Measurements from ENCODE around the gene GSE1. TPM values are rescaled to one million over a fixed set of nuclear protein-coding genes. Genes with fewer than 3 reads are reported as not detected.
A peak's percentile ranks its signal among the peaks of the same experiment; 100 is the strongest.

Gene GSE1
- total and polyA plus RNA-seq, 9 of the 15 experiments (the other 6 are each of a cell fraction or from before 2014, with no cell fraction given): 12.2 to 244 (median 57.9) TPM

DNA sequence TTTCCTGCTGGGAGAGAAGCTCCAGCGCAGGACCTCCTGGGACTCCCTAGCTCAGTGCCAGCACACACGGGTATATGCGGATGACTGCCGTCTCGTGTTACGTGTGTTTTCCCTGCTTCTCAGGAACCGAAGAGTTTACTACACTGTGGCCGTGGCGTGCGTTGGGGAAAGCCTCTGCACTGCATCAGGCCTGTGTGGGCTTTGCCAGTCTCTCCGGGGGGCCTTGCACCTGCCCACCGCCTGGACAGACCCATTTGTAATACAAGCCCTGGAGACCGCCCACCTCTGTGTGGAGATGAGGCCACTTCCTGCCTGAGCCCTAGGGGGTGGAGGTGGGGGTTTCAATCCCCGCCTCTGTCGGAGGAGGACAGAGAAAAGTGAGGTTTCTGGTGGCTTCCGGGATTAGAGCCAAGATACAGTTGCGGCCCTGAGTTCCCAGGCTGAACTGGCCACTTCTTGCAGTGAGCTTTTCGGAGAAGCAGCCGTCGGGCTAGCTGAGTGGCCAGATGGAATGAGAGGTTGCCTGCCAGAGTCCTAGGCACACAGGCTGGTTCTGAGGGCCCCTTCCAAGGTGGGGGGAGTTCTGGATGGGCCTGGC, 43.4 kb upstream of the GSE1 start (continued):
- TF ChIP-seq, protein P1, sequence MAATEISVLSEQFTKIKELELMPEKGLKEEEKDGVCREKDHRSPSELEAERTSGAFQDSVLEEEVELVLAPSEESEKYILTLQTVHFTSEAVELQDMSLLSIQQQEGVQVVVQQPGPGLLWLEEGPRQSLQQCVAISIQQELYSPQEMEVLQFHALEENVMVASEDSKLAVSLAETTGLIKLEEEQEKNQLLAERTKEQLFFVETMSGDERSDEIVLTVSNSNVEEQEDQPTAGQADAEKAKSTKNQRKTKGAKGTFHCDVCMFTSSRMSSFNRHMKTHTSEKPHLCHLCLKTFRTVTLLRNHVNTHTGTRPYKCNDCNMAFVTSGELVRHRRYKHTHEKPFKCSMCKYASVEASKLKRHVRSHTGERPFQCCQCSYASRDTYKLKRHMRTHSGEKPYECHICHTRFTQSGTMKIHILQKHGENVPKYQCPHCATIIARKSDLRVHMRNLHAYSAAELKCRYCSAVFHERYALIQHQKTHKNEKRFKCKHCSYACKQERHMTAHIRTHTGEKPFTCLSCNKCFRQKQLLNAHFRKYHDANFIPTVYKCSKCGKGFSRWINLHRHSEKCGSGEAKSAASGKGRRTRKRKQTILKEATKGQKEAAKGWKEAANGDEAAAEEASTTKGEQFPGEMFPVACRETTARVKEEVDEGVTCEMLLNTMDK (IDR thresholded peaks at IDR 0.05; ENCODE audit: borderline replicate concordance, insufficient read depth, low read depth, low read length, poor library complexity, severe bottlenecking): no peak
- TF ChIP-seq, protein P2, sequence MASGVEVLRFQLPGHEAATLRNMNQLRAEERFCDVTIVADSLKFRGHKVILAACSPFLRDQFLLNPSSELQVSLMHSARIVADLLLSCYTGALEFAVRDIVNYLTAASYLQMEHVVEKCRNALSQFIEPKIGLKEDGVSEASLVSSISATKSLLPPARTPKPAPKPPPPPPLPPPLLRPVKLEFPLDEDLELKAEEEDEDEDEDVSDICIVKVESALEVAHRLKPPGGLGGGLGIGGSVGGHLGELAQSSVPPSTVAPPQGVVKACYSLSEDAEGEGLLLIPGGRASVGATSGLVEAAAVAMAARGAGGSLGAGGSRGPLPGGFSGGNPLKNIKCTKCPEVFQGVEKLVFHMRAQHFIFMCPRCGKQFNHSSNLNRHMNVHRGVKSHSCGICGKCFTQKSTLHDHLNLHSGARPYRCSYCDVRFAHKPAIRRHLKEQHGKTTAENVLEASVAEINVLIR (CRISPR knock-in tag; IDR thresholded peaks at IDR 0.05): no peak
- TF ChIP-seq KLF10 (CRISPR knock-in tag; IDR thresholded peaks at IDR 0.05) (no peak), BDP1 (IDR thresholded peaks at IDR 0.05; ENCODE audit: insufficient read depth, insufficient read length) (no peak), CBX3 (IDR thresholded peaks at IDR 0.05; ENCODE audit: borderline replicate concordance in 1 of 2, low read length in 2 of 2) (peak in 1 of 2 experiments; percentile 73; a peak in 1 of 3 replicates)
- TF ChIP-seq, protein P3, sequence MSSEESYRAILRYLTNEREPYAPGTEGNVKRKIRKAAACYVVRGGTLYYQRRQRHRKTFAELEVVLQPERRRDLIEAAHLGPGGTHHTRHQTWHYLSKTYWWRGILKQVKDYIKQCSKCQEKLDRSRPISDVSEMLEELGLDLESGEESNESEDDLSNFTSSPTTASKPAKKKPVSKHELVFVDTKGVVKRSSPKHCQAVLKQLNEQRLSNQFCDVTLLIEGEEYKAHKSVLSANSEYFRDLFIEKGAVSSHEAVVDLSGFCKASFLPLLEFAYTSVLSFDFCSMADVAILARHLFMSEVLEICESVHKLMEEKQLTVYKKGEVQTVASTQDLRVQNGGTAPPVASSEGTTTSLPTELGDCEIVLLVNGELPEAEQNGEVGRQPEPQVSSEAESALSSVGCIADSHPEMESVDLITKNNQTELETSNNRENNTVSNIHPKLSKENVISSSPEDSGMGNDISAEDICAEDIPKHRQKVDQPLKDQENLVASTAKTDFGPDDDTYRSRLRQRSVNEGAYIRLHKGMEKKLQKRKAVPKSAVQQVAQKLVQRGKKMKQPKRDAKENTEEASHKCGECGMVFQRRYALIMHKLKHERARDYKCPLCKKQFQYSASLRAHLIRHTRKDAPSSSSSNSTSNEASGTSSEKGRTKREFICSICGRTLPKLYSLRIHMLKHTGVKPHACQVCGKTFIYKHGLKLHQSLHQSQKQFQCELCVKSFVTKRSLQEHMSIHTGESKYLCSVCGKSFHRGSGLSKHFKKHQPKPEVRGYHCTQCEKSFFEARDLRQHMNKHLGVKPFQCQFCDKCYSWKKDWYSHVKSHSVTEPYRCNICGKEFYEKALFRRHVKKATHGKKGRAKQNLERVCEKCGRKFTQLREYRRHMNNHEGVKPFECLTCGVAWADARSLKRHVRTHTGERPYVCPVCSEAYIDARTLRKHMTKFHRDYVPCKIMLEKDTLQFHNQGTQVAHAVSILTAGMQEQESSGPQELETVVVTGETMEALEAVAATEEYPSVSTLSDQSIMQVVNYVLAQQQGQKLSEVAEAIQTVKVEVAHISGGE (CRISPR knock-in tag; IDR thresholded peaks at IDR 0.05): no peak
- TF ChIP-seq, protein P4, sequence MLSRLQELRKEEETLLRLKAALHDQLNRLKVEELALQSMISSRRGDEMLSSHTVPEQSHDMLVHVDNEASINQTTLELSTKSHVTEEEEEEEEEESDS (CRISPR knock-in tag; IDR thresholded peaks at IDR 0.05): no peak
